ENCODE data around the gene SIDT2.

SIDT2 gene

GRCh38 chr11:117187007-117187406 lies 8.5 kb downstream of the SIDT2 start:
- in situ Hi-C loops (cut with HindIII; ENCODE audit: low pct_unique_long_range_greater_than_20kb, low sequenced_read_pairs), result no loop called here
- no peak for DNase-seq (ENCODE audit: low read depth in 1 of 2, low spot score in 1 of 2)
- TF ChIP-seq JUND (IDR thresholded peaks at IDR 0.05; ENCODE audit: low read depth), result no peak

- in situ Hi-C loops (cut with HindIII; ENCODE audit: low pct_unique_long_range_greater_than_20kb, low sequenced_read_pairs), result no loop called here
- no peak for DNase-seq (ENCODE audit: low read depth in 1 of 2, low spot score in 1 of 2)
- no peak for TF ChIP-seq JUND (IDR thresholded peaks at IDR 0.05; ENCODE audit: low read depth)
Measured at GRCh38 chr11:117187428-117187798, 8.9 kb downstream of the SIDT2 start.

GRCh38 chr11:117187799-117188481 lies 9.4 kb downstream of the SIDT2 start:
- no peak for TF ChIP-seq JUND (IDR thresholded peaks at IDR 0.05; ENCODE audit: low read depth)
- DNase-seq (ENCODE audit: low read depth in 1 of 2, low spot score in 1 of 2), result no peak
- in situ Hi-C loops (cut with HindIII; ENCODE audit: low pct_unique_long_range_greater_than_20kb, low sequenced_read_pairs), result no loop called here

GRCh38 chr11:117188620-117189081 lies 10.1 kb downstream of the SIDT2 start:
- in situ Hi-C loops (cut with HindIII; ENCODE audit: low pct_unique_long_range_greater_than_20kb, low sequenced_read_pairs), result no loop called here
- DNase-seq (ENCODE audit: low read depth in 1 of 2, low spot score in 1 of 2), result no peak
- no peak for TF ChIP-seq JUND (IDR thresholded peaks at IDR 0.05; ENCODE audit: low read depth)

- no peak for TF ChIP-seq JUND (IDR thresholded peaks at IDR 0.05; ENCODE audit: low read depth)
- DNase-seq (ENCODE audit: low read depth in 1 of 2, low spot score in 1 of 2), result no peak
- in situ Hi-C loops (cut with HindIII; ENCODE audit: low pct_unique_long_range_greater_than_20kb, low sequenced_read_pairs), result no loop called here
Measured at GRCh38 chr11:117189191-117189940, 10.8 kb downstream of the SIDT2 start.

- in situ Hi-C loops (cut with HindIII; ENCODE audit: low pct_unique_long_range_greater_than_20kb, low sequenced_read_pairs), result no loop called here
- no peak for DNase-seq (ENCODE audit: low read depth in 1 of 2, low spot score in 1 of 2)
- TF ChIP-seq JUND (IDR thresholded peaks at IDR 0.05; ENCODE audit: low read depth), result no peak
Measured at GRCh38 chr11:117189941-117190544, 11.5 kb downstream of the SIDT2 start.

- no peak for TF ChIP-seq JUND (IDR thresholded peaks at IDR 0.05; ENCODE audit: low read depth)
- in situ Hi-C loops (cut with HindIII; ENCODE audit: low pct_unique_long_range_greater_than_20kb, low sequenced_read_pairs), result no loop called here
- no peak for DNase-seq (ENCODE audit: low read depth in 1 of 2, low spot score in 1 of 2)
Measured at GRCh38 chr11:117191680-117192400, 13.3 kb downstream of the SIDT2 start.

- in situ Hi-C loops (cut with HindIII; ENCODE audit: low pct_unique_long_range_greater_than_20kb, low sequenced_read_pairs), result no loop called here
- TF ChIP-seq JUND (IDR thresholded peaks at IDR 0.05; ENCODE audit: low read depth), result no peak
Measured at GRCh38 chr11:117192401-117192875, 13.9 kb downstream of the SIDT2 start.

GRCh38 chr11:117193130-117194020 lies 14.8 kb downstream of the SIDT2 start:
- no peak for TF ChIP-seq JUND (IDR thresholded peaks at IDR 0.05; ENCODE audit: low read depth)
- in situ Hi-C loops (cut with HindIII; ENCODE audit: low pct_unique_long_range_greater_than_20kb, low sequenced_read_pairs), result no loop called here
- no peak for DNase-seq (ENCODE audit: low read depth in 1 of 2, low spot score in 1 of 2)

More at GRCh38 chr11:117192401-117192875, 13.9 kb downstream of the SIDT2 start:
- no peak for DNase-seq (ENCODE audit: low read depth in 1 of 2, low spot score in 1 of 2)

- in situ Hi-C loops (cut with HindIII; ENCODE audit: low pct_unique_long_range_greater_than_20kb, low sequenced_read_pairs), result no loop called here
- TF ChIP-seq JUND (IDR thresholded peaks at IDR 0.05; ENCODE audit: low read depth), result no peak
- no peak for DNase-seq (ENCODE audit: low read depth in 1 of 2, low spot score in 1 of 2)
Measured at GRCh38 chr11:117194267-117194666, 15.7 kb downstream of the SIDT2 start.

- in situ Hi-C loops (cut with HindIII; ENCODE audit: low pct_unique_long_range_greater_than_20kb, low sequenced_read_pairs), result no loop called here
- TF ChIP-seq JUND (IDR thresholded peaks at IDR 0.05; ENCODE audit: low read depth), result no peak
- DNase-seq (ENCODE audit: low read depth in 1 of 2, low spot score in 1 of 2), result no peak
Measured at GRCh38 chr11:117195258-117195657, 16.7 kb downstream of the SIDT2 start.

Measured in T47D (cell line).